GM19239 (cell line): ENCODE results near the gene TAP2.
"Not testable (repeated sequence)": the region's sequence is repeated elsewhere in the genome, so short reads cannot be mapped to it uniquely, and the experiment has no call there.

ENCODE experiments used
- DNase-seq: peaks from one replicate; pipeline ENCODE4 v3.0.0; 2011; ENCODE audit warnings: low spot score; ENCODE audit not compliant: insufficient read length
- FAIRE-seq: peaks from 2 replicates; lab custom pipeline; 2011; peaks lifted over from hg19 to GRCh38; lab: Jason Lieb, UNC

Gene TAP2

DNA sequence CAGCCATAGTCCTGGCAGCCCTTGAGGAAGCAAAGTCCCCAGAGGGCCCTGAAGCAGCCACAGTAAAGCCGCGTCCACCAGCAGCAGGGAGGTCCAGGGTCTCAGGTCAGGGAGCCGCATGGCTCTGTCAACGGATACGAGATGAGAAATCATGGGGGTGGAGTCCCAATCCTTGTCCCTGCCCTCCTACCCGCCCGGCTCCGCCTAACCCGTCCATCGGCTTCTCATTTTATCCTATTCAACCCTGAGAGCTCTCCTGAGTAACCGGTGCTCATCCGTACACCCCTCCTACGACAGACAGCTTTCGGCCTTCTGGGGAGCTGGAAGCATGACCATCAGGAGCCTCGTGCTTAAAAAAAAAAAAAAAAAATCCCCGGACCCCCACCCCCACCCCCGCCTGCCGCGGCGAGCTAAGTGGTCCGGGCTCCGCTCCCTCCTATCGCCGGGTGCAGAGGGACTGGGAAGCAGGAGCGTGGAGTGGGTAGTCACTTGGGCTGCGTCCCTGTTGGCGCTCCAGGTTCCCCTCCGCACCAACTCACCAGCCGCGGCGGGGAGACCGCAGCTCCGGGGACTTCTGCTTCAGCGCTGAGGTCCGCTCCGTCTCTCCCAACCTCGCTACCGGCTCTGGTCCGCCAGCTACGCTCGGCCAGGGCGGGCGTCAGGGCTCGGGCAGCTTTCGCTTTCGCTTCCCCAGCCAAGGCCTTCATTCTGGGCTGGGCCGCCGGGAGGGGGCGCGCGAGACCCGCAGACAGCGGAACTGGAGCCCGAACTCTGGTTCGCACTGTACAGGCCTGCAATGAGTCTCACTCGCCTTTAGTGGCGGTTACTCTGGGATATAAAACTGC lies at the start of gene TAP2:
TSS of gene TAP2 (minus strand) at position 626 of the 845 bp plus-strand sequence. CDS start at position 120, 506 bp downstream.
- peak; percentile 85 for DNase-seq
- FAIRE-seq, result peak; percentile 81

DNA sequence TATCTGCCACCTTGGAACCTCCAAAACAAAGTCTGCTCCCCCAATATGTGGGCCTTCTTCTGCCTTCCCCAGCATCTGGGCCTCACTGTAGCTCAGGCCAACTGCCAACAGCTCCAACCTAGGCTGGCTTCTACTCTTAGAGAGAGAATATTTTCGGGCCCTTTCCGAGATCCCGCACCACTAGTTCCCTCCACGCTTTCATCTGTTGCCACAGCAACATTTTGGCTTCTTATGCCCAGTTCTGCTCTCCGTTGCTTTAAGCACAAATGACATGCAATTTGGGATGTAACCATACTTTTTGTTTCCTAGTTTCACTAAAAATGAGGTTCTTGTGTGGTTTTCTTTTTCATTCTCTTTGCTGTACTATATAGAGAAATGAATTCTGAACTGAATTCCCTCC lies 49.1 kb upstream of the TAP2 start:
- DNase-seq, result no peak
- no peak for FAIRE-seq

GRCh38 chr6:32886681-32887383 lies 48.3 kb upstream of the TAP2 start:
- no peak for DNase-seq
- no peak for FAIRE-seq

- FAIRE-seq (peak; percentile 58), DNase-seq (peak; percentile 22)
Measured at GRCh38 chr6:32885698-32886286, 47.3 kb upstream of the TAP2 start.

DNA sequence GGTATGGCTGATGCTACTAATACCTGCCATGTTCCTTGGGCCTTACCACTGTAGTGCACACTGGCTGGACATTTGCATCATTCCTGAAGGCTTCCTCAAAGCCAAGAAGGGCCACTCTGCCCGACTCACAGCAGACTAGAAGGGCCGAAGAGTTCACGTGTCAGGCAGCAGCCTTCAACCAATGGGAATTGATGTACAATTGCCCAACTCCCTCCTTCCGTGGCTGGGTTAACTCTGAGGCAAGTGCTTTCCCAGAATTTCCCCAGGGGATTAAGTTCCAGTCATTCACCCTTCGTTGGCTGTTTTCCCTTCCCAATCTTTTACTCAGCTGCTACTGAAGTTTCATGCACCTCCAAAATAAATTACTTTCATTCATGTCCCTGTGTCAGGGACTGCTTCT lies 45.2 kb upstream of the TAP2 start:
- FAIRE-seq (no peak), DNase-seq (no peak)

DNA sequence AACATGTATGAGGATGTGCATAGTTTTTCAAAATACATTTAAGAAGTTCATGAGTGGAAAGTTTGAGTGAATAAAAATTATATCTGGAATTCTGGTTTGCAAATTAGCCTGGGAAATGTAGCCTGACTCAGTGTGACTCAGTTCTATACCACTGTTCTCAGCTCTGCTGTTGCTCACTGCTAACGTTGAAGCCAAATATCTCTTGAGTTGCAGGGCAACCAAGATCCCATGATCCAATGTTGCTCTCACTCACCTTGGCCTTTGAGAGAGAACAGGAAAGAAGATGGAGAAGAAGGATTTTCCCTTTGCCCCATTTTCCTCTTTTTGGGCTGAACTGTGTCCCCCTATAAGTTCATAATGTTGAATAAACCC lies 44.3 kb upstream of the TAP2 start:
- no peak for DNase-seq
- no peak for FAIRE-seq

GRCh38 chr6:32880962-32881361 lies 42.4 kb upstream of the TAP2 start:
- not testable (repeated sequence) for DNase-seq
- FAIRE-seq, result peak; percentile 18

DNA sequence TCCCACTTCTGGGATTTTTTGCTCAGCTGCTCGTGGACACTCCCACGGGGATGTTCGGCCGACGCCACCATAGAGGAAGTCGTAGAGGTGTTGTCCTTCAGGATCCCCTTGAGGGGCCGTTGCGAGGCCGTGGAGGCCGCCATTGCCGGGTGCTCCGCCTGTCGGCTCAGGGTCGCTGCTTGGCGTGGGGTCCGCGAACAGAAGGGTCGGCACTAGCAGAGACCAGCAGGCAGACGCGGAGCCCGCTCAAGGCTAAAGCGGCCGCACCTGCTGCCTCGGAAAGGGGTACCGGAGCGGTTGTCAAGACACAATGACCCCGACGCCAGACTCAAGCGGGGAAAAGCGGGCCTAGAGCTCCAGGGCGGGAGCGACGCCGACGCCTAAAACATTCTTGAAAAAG lies 41.2 kb upstream of the TAP2 start:
- FAIRE-seq, result no peak
- no peak for DNase-seq

DNA sequence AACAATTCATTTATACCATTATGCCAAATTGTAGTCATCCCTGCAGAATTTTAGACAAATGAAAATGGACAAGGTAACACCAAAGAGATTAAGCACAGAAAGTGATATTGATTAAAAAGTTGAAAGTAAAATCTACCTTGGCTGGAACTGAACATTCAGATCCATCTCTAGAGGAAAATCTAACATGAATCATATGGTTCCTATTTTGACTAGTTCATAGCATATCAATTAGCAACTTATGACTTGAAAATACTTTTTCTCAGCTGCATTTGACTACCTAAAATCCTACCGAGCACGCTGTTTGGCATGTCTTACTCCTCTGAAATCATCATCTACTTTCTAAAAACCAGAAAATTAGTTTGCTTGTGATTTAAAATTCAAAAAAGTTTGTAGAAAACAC lies 38.1 kb upstream of the TAP2 start:
- DNase-seq, result no peak
- peak; percentile 49 for FAIRE-seq

- not testable (repeated sequence) for FAIRE-seq, DNase-seq
Measured at GRCh38 chr6:32873947-32874346, 35.4 kb upstream of the TAP2 start.

- DNase-seq, result no peak
- peak; percentile 96 for FAIRE-seq
Measured at GRCh38 chr6:32868257-32868788, 29.8 kb upstream of the TAP2 start.

GRCh38 chr6:32867554-32868256 lies 29.2 kb upstream of the TAP2 start:
- no peak for FAIRE-seq
- DNase-seq, result no peak

DNA sequence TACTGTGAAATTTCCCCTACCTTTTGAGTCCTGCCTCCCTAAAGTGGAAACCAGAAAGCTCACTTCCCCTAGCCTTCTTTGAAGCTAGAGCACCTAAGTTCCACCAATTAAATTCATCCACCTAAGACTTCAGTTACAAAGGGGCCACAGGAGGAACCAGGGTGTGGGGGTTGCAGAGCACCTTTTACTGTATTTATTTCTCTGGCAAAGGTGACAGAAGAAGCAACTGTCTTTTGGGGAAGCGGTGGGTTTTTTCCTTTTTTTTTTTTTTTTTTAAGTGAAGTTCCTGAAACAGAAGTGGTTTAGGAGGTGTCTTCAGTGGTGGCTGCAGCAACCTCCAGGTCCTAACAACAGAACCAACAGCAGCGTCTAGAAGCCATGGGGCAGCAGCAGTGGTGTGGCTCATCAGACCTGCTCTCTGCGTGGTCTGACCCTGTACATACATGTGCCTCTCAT lies 28.5 kb upstream of the TAP2 start:
- FAIRE-seq, result no peak
- DNase-seq, result no peak

GRCh38 chr6:32865724-32866443 lies 27.3 kb upstream of the TAP2 start:
- DNase-seq, result no peak
- peak; percentile 89 for FAIRE-seq

GRCh38 chr6:32862725-32863124 lies 24.2 kb upstream of the TAP2 start:
- DNase-seq (no peak), FAIRE-seq (no peak)

DNA sequence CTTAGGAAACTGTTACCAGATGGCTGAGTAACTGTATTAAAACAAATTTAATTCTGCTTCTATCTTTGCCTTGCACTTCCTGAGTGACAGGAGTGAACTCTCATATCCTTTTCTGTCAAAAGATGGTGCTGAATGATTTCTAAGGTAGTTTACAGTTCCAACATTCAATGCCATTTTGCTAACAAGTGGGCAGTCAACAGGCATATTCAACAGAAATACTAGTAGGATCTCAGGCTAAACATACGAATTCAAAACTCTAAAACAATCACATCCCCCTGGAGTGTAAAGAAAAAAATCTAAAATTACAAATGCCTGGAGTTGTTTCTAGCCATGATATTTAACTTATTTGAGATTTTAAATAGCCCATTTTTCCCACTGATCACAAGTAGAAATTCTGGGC lies 22.1 kb upstream of the TAP2 start:
- DNase-seq, result no peak
- no peak for FAIRE-seq

DNA sequence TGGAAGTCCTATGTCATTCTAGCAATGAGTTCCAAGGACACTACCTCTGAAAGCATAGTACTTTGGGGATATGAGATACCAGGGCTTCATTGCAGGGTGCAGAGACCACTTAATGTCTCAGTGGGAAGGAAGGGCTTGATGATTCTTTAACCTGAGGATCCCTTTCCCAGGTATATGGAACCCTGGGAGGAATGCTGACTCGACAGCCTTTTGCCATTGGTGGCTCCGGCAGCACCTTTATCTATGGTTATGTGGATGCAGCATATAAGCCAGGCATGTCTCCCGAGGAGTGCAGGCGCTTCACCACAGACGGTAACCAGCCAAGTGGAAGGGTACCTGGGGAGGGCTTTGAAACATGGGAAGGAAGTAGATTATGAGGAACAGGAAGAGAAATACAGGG lies 19.7 kb upstream of the TAP2 start:
- FAIRE-seq (no peak), DNase-seq (no peak)

GRCh38 chr6:32857156-32857891 lies 18.8 kb upstream of the TAP2 start:
- DNase-seq (no peak), FAIRE-seq (no peak)
